Measurements from ENCODE around the gene THOC6. TPM values are rescaled to one million over a fixed set of nuclear protein-coding genes. Genes with fewer than 3 reads are reported as not detected.

The THOC6 gene
- polyA plus RNA-seq, 1 experiment, result 14.5 TPM

GRCh38 chr16:2985893-2986355 is 37.9 kb upstream of the THOC6 start:
- CTCF ChIA-PET, result no interaction called here
- TF ChIP-seq, protein P1, sequence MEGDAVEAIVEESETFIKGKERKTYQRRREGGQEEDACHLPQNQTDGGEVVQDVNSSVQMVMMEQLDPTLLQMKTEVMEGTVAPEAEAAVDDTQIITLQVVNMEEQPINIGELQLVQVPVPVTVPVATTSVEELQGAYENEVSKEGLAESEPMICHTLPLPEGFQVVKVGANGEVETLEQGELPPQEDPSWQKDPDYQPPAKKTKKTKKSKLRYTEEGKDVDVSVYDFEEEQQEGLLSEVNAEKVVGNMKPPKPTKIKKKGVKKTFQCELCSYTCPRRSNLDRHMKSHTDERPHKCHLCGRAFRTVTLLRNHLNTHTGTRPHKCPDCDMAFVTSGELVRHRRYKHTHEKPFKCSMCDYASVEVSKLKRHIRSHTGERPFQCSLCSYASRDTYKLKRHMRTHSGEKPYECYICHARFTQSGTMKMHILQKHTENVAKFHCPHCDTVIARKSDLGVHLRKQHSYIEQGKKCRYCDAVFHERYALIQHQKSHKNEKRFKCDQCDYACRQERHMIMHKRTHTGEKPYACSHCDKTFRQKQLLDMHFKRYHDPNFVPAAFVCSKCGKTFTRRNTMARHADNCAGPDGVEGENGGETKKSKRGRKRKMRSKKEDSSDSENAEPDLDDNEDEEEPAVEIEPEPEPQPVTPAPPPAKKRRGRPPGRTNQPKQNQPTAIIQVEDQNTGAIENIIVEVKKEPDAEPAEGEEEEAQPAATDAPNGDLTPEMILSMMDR (IDR thresholded peaks at IDR 0.05; ENCODE audit: low read depth, low read length), result no peak
- Histone ChIP-seq H3K4me3 (ENCODE audit: low read depth, low read length) (no peak overlapping the region), H3K27ac (ENCODE audit: low read depth, low read length) (no peak overlapping the region), H3K27me3 (ENCODE audit: control insufficient read depth, insufficient read depth, low read length) (peaks cover 20% of the 10 kb centered on the region), H3K9me3 (ENCODE audit: control insufficient read depth, insufficient read depth, low read length) (peaks cover 1% of the 10 kb centered on the region; the same call in 1 of the 2 replicates)
- POLR2A ChIA-PET, result no interaction called here
- DNase-seq (ENCODE audit: low read depth, low spot score), result no peak

GRCh38 chr16:2986623-2987188 is 37.1 kb upstream of the THOC6 start:
- POLR2A ChIA-PET, result no interaction called here

GRCh38 chr16:2987286-2987685 is 36.5 kb upstream of the THOC6 start:
- Histone ChIP-seq H3K27ac (ENCODE audit: low read depth, low read length) (no peak overlapping the region), H3K9me3 (ENCODE audit: control insufficient read depth, insufficient read depth, low read length) (no peaks in the 10 kb centered on the region), H3K27me3 (ENCODE audit: control insufficient read depth, insufficient read depth, low read length) (peaks cover 20% of the 10 kb centered on the region), H3K4me3 (ENCODE audit: low read depth, low read length) (no peak overlapping the region)
- TF ChIP-seq, protein P1 (IDR thresholded peaks at IDR 0.05; ENCODE audit: low read depth, low read length), result no peak
- no peak for DNase-seq (ENCODE audit: low read depth, low spot score)
- CTCF ChIA-PET, result interaction anchor here (0.5 kb wide), 1 partner anchor 130 kb away, joined by 3 read pairs; no protein-coding TSS in a partner anchor
- POLR2A ChIA-PET, result no interaction called here

More at GRCh38 chr16:2986623-2987188, 37.1 kb upstream of the THOC6 start:
- no peak overlapping the region for H3K4me3 ChIP-seq (ENCODE audit: low read depth, low read length)
- CTCF ChIA-PET, result no interaction called here
- H3K27ac ChIP-seq (ENCODE audit: low read depth, low read length), result no peak overlapping the region
- peaks cover 20% of the 10 kb centered on the region for H3K27me3 ChIP-seq (ENCODE audit: control insufficient read depth, insufficient read depth, low read length)
- DNase-seq (ENCODE audit: low read depth, low spot score), result no peak
- TF ChIP-seq, protein P1 (IDR thresholded peaks at IDR 0.05; ENCODE audit: low read depth, low read length), result no peak
- H3K9me3 ChIP-seq (ENCODE audit: control insufficient read depth, insufficient read depth, low read length), result no peaks in the 10 kb centered on the region

DNA sequence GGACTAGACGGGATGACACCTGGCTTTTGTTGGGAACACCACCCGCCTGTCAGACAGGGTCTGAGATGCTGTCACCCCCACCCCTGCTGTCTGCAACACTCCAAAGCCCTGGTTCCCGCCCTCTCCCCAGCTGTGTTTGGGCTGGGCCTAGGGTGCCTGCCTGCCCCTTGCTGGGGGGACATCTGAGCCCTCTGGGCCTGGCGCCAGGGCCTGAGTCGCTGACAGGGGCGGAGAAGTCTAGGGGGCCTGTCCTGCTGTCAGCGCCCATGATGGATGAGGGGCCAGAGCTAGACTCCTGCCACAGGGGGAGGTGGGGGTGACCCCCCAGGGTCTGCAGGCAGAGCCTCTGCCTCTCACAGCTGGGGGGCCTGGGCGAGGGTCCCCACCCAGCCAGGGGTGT is 36.0 kb upstream of the THOC6 start:
- H3K4me3 ChIP-seq (ENCODE audit: low read depth, low read length), result no peak overlapping the region
- DNase-seq (ENCODE audit: low read depth, low spot score), result no peak
- POLR2A ChIA-PET, result no interaction called here
- no peak overlapping the region for H3K27ac ChIP-seq (ENCODE audit: low read depth, low read length)
- CTCF ChIA-PET, result interaction anchor here (0.5 kb wide), 1 partner anchor 130 kb away, joined by 3 read pairs; no protein-coding TSS in a partner anchor
- no peaks in the 10 kb centered on the region for H3K9me3 ChIP-seq (ENCODE audit: control insufficient read depth, insufficient read depth, low read length)
- TF ChIP-seq, protein P1 (IDR thresholded peaks at IDR 0.05; ENCODE audit: low read depth, low read length), result no peak
- H3K27me3 ChIP-seq (ENCODE audit: control insufficient read depth, insufficient read depth, low read length), result peaks cover 20% of the 10 kb centered on the region

GRCh38 chr16:2988590-2989099 is 35.2 kb upstream of the THOC6 start:
- ChIA-PET POLR2A (no interaction called here), CTCF (no interaction called here)
- H3K9me3 ChIP-seq (ENCODE audit: control insufficient read depth, insufficient read depth, low read length), result no peaks in the 10 kb centered on the region
- no peak overlapping the region for H3K4me3 ChIP-seq (ENCODE audit: low read depth, low read length)
- no peak overlapping the region for H3K27ac ChIP-seq (ENCODE audit: low read depth, low read length)
- TF ChIP-seq, protein P1 (IDR thresholded peaks at IDR 0.05; ENCODE audit: low read depth, low read length), result no peak
- no peak for DNase-seq (ENCODE audit: low read depth, low spot score)
- peaks cover 20% of the 10 kb centered on the region for H3K27me3 ChIP-seq (ENCODE audit: control insufficient read depth, insufficient read depth, low read length)
